Muscle of back (tissue), 11 donors: ENCODE results near the gene CFAP53. TPM values are rescaled to one million over a fixed set of nuclear protein-coding genes. Genes with fewer than 3 reads are reported as not detected.
A peak's percentile ranks its signal among the peaks of the same experiment; 100 is the strongest.
"Not testable (repeated sequence)": the region's sequence is repeated elsewhere in the genome, so short reads cannot be mapped to it uniquely, and the experiment has no call there.

Source experiments
- DNase-seq, 3 donors: peaks; one replicate each; pipeline versions ENCODE4 v3.0.0 to v3.0.0-alpha.2; 2013
- polyA plus RNA-seq, 10 donors: library from polyadenylated mRNA; unstranded; fragments of 120-200 nt; gene quantifications; one replicate each; pipeline ENCODE4 v1.2.1, GENCODE V29; 2013; ENCODE audit not compliant: insufficient read length in 10 of 10

Gene CFAP53
- polyA plus RNA-seq, 10 donors: 0.19 to 0.62 (median 0.25) TPM; not detected in 1

DNA sequence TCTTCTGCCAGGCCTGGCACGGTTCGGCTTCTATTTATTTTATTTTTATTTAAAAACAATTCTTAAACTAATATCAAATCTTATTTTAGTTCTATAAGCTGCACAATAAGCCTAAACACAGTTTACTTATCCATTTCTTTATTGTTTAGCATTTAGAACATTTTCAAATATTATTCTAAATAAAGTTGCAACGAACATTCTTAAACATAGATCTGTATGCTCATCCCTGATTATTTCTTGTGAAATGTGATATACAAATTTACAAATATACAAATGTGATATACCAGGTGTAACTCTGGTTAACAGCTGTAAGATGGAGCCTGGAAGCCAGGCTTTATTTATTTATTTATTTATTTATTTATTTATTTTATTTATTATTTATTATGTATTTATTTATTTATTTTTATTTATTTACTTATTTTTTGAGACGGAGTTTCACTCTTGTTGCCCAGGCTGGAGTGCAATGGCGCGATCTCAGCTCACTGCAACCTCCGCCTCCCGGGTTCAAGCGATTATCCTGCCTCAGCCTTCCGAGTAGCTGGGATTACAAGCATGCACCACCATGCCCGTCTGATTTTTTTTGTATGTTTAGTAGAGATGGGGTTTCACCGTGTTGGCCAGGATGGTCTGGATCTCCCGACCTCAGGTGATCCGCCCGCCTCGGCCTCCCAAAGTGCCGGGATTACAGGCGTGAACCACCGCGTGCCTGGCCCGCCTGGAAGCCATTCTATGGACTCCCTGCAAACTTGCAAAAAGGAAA is 22.2 kb upstream of the CFAP53 start:
- DNase-seq: not testable (repeated sequence)

DNA sequence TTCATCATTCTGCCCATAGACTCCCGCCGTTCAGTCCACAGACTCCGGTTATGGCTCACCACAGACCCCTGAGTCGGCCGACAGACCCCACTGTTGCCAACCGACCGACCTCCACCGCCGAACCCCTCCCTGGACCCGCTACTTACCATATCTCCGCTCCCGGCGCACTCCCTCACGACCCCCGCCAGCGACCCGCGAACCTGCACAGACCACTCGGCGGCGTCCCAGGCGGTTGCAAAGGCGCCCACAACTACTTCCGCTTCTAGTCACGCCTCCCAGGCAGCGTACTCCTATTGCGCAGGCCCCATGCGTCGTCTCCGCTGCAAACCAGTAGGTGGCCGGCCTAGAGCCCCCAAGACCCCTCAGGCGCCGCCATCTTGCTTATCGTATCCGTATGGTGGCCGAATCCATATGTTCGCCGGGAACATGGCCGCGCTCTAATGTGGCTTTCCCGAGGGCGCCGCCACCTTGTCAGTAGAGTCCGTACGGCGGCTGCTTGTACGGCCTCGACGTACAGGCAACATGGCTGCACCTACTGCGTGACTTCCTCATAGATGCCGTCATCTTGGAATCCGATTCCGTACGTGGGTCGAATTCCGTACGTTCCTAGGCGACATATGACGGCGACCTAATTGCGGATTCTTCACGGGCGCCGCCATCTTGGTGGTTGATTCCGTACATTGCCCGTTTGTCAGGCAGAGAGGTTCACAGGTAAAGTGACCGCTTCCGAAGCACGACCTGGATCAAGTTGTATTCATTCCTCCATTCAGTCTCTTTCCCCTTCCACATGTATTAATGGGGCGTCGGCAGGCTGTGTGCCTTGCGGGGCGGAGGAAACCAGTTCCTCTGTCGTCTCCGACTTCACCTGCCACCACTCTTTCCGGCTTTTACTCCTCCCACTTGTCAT is 21.4 kb upstream of the CFAP53 start, which contains the start of gene CXXC1:
CXXC1 (minus strand) TSS at position 252 of the 907 bp plus-strand sequence; CDS start at position 149, 103 bp downstream.
- peak; percentile 99 to 100 (median 100) for DNase-seq

DNA sequence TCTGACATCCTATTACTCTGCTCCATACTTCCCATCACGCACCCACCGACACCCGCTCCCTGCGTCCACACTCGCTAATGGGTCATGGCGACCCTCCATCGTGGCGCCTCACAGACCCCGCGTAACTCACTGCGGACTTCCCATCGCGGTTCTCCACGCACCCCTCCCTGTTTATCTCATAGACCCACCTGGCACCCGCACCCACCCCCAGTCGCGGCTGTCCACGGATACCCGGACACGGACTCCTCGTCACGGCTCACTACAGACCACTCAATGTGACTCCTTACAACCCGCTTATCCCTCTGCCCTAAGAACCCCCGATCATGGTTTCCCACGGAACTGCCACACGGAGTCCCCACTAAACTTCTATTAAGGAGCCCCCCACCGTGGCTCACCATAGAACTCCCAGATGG is 20.7 kb upstream of the CFAP53 start:
- no peak for DNase-seq

DNA sequence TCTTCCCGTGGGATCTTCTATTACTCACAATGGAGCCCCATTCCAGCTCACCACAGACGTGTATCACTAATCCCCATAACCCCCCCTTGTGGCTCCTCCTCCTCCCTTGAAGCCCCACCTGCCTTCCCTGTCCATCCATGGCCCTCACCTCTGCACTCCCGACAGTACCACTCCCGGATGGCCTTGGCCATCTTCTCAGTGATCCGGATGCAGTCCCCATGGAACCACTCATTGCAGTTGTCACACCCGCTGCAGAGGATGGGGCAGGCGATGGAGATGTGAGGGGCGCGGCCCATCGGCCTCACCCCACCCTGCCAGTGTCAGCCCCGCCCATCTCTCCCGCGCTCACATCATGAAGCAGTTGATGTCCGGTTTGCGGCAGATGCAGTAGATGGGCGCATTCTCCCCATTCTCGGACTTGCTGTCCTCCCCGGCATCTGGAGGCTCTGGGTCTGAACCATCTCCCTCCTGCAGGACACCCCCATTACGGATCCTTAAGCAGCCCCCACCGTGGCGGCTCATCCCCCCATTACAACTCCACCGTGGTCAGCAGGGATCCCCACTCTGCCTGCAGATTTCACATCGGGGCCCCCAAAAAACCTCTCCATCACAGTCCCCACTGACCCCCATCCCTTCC is 20.2 kb upstream of the CFAP53 start:
- peak in 1 of 3 donors; percentile 33 for DNase-seq

DNA sequence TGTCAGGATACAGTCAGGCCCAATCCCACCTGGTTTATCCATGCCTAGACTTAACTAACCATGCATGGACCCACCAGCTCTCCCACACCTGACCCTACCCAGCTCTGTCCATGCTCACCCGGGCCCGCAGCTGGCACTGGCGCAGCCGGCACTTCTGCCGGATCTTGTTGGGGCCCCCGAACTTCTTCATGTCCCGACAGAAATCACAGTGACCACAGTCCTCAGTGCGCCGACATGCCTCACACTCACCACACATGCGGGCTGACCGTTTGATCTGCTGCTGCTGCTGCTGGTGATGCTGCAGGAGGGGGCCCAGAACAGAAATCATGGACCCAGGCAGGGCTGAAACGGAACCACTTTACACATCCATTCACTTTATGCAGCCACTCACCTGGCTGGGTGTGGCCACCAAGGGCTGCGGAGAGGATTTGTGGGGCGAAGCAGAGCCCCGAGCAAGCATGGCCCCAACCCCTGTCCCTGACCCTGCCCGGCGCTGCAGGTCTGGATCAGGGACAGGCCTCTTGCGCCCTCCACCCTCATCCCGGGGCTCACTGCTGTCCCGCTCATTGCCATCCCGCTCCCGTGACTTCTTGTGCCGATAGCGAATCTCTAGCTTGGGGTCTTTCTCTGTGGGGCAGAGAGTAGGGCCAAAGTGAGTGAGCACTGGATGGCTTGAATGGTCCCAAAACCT is 19.5 kb upstream of the CFAP53 start:
- no peak for DNase-seq

DNA sequence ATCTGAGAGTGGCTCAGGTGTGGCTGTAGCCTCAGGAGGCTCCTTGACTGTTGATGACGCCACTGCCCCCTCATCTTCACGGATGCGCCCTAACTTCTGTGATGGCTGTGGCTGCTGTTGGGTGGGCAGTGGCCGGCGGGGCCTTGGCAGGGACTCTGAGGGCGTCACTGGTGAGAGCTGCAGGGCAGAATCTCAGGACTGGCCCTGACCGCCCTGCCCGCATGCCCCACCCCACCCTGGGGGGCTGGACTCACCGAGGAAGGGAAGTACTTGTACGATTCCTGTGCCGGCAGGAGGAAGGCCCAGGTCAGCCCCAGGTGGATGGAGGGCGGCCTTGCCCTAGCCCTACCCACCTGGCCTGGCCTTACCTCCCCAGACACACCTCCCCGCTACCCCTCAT is 18.8 kb upstream of the CFAP53 start:
- no peak for DNase-seq

DNA sequence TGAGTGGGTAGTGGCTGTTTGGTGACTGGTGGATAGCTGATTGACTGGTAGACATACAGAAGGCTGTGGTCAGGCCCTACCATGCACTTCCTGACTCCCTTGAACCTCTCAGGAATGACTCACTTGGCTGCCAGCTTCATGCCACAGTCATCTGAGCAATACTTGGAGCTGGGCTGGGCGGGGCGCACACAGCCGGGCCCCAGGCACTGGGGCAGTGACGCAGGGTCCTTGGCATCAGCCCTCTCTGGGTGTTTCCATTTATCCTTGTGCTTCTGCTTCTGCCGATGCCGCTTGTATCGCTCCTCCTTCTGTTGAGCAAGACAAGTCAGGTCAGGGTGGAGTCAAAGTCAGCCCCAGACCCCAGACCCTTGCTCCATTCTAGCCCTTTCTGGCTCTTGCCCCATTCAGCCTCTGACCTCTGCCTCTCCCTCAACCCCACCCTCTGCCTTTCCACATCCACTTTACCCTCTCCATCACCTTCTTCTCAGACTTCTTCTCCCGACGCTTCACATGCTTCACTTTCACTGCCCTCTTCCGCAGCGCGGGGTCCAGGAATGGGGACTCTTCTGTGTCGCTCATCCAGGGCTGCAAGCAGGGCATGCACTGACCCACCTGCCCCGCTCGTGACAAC is 18.1 kb upstream of the CFAP53 start:
- no peak for DNase-seq

DNA sequence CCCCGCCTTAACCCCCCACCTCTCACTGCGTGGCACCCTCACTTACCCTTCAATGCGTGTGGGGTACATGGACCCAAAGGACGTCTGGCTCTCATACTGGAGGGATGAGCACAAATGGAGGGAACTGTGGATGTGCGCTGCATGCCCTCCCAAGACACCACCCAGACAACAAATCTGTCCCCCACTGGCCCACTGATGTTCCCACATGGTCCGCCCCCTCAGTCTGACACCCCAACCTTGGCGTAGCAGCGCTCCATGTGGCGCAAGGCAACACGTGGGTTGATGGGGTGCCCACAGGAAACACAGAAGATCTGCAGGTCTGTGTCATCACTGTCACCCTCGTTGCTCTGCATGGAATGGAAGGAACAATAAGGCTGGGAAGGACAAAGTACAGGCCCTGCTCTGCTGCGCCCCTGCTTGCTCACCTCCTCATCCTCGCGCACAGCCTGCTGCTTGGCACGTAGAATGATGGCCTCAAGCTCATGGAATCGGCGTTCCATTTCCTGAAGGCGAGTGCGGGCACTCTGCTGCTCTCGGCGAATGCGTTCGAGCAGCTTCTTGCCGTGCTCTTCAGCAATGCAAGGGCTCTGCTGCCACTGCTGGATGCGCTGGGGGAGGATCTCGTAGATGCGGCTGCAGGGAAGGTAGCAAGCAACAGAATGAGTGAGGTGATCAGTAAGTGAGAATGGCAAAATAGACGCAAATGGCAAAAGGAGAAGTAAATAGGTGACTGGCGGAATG is 17.3 kb upstream of the CFAP53 start:
- DNase-seq: no peak

DNA sequence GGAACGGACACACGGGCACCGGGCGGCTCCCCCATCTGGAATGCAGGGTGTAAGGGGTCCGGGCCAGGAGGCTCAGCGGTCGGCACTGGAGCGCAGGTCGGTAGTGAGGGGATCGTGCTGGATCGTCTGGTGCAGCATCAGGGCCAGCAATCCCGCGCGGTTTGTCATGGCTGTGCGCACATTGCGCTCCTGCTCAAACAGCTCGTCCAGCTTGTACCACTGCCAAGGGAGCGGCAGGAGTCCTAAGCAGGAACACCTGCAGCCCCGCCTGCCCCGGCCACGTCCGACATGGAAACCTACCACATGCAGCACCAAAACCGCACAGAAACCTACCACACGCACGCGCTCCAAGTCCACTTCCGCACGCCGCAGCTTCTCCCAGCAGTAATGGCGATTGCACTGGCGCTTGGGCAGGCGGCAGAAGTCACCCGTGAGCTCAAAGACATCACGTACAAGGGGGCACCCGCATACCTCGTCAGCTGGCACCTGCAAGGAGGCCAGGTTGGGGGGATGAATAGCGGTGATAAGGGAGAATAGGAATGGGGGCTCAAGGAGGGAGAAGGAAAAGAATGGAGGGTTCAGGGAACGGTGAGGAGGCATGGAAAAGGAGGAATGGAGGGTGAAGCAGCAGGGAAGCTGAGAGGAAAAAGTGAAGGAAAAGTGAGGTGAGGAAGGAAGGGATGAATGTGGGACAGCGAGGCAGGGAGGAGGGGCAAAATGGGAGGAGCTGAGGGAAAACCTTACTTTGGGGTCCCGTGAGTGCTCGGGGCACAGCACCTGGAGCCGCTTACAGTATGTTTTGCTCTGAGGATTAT is 16.4 kb upstream of the CFAP53 start:
- DNase-seq: no peak

DNA sequence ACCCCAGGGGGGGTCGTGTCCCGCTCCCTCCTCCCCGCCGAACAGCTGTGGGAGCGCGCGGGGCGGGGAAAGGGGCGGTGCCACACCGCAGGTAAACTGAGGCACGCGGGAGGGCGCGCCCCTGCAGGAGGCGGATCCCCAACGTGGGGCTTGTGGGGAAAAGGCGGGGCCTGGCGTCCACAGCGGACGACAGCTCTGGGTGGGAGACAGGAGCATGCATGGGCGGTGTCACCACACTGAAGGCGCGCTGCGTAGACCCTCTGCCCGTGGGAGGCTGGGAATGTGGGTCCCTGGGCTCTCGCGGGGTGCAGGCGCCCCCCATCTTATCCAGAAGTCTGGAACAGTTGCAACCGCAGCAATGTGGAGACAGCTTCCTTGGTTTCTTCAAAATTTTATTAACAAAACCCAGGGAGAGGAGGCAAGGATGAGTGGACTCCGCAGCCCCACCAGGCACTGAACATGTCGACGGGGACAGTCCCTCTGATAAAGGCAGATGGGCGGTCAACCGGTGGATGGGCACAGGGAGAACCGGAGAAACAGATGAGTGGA is 15.8 kb upstream of the CFAP53 start:
- no peak for DNase-seq

DNA sequence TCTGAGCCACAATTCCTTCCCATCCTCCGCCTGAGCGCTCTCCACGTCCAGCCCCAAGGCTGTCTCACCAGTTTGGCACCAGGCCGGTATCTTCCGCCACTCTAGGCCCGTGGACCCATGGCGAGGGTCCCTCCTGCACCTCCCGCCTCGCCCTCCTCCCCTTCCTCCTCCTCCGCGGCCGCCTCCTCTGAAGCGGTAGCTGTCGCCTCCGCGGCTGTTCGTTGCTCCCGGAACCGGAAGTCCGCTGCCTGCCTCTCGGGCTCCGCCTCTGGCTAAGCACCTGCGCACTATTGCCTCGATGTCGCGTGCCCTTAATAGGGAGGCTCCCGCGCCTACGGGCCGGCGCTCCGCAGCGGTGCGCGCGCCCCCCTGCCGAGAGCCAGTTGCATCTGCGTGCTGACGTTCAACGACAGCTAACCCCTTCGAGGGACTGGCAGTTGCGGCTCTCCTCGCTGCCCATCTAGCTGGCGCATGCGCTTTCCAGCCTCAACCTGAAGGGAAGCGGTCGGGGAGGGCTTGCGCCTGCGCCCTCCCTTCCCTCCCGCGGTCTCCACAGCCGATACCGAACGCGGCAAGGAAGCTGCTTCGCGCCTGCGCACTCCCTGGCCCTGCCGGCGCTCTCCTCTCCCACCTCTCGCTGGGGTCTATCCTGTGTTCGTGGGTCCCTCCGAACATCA is 15.1 kb upstream of the CFAP53 start, which contains the start of gene MBD1:
MBD1 (minus strand) TSS at position 229 of the 677 bp plus-strand sequence. CDS start 1,531 bp downstream, outside the sequence.
- peak; percentile 99 to 100 (median 99) for DNase-seq

DNA sequence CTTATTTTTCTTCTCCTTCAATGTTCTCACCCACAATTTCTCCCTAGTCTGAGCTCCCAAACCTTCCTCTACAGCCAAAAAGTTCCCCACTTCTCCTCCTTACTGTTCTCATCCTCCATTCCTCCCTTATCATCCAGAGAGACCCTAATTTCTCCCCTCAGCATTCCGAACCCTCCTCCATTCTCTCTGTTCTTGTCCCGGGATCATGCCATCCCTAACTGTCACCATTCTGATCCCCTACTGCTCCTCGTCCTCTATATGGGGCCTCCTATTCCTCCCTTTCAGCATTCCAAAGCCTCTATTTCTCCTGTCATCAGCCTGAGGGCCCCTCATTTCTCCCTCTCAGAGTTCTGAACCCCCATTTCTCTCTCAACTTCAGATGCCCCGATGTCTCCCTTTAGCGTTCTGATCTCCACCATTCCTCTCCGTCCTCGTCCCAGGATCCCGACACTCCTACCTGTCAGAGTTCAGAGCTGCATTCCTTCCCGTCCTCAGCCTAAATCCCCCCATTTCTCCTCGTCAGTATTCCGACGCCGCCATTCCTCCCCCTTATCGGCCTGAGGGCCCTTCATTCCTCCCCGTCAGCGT is 14.5 kb upstream of the CFAP53 start:
- no peak for DNase-seq

DNA sequence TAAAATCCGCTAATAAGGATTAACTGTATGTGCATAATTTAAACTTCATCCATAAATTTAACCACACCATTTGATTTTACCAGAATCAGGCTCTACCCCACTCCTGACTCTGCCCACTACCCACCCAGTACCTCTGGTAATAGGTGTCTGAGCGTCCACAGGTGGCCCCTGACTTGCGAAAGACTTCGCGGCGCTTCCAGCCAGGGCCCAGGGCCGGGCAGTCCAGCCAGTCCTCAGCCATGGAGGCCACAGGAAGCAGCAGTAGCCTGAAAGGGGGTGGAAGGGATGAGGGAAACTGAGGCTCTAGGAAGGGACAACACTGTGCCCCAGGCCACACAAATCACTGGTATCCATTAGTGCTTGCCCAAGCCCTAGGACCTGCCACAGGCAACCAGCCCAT is 13.5 kb upstream of the CFAP53 start:
- no peak for DNase-seq

DNA sequence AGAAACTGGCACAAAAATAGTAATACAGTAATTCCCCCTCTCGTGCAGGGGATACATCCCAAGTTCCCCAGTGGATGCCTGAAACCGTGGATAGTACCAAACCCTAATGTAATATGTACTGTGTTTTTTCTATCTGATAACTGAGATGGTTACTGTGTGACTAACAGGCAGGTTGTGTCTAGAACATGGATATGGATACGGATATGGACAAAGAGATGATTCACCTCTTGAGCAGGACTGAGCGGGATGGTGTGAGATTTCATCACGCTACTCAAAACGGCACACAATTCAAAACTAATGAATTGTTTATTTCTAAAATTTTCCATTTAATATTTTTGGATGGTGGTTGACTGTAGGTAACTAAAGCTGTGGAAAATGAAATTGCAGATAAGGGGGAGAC is 11.6 kb upstream of the CFAP53 start:
- DNase-seq: no peak

DNA sequence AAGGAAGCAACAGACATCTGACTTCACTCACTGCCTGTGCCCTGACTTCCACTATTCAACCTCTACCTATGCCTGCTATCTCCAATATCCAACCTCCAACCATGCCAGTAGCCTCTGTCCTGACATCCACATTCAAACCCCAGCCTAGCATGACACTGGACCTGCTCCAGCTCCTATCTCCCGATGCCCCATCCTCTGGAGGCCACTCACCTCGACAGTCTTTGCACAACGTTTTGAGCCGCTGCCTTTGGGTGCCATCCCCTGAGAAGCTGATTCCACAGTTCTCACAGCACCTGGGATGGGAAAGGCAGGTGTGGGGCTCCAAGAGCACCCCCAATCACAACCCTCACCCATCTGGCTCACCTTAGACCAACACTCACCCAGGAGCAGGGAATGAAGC is 10.2 kb upstream of the CFAP53 start:
- no peak for DNase-seq

DNA sequence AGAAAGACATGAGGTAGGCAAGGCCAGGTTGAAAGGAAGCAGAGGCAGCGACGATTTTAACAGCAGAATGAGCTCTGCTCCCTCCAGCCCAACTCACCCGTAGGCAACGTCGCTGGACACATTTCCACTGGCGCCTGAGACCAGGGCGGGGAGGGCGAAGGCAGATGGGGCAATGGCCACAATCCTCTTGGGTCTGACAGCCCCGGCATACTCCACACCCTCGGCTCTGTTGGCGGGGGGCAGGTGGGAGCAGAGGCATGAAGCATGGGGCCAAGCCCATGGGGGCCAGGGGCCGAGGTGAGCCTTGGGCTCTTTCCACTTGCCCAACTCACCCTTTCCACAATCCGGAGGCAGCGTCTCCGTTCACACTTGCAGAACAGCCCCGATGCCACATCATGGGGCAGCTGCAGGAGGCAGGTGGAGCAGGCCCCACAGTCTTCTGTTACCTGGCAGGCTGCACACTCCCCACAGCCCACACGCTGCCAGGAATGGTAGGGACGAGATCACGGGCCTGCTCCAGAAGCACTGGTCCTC is 9.3 kb upstream of the CFAP53 start:
- DNase-seq: no peak

DNA sequence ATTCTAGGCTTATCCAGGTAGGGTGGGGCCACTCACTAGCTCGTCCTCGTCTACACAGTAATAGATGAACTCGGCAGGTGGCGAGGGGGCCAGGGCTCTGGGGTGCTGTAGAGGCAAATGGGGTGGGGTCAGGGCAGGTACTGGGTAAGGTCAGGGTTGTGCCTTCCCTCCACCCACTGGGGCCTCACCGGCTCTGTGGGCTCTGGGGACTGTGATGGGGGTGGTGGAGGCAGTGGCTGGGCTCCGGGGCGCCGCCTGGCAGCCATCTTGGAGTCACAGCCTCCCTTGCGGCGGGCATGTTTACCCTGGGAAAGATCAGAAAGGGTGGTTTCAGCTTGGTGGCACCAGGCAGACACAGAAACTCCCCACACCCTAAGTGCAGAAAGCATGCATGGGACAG is 8.6 kb upstream of the CFAP53 start:
- DNase-seq: no peak

DNA sequence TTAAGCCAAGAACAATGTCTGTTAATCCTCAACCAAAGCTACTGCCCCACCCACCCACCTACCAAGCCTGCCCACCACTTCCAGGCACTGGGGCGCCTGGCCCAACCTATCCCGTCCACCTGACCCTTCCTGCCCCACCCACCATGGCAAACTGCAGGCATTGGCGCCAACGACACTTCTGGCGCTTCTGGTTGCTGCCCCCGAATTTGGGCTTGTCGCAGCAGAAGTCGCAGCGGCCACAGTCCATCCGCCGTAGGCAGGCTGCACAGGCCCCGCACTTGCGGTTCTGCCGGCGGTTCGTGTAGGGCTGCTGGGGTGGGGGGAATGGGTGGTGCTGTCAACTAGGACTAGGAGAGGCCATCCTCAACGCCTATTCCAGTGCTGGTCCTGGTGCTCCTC is 7.7 kb upstream of the CFAP53 start:
- no peak for DNase-seq
